SH-SY5Y (cell line): ENCODE data around the gene RDH12.

Source experiments
- GATA2 ChIP-seq: IDR thresholded peaks from 2 replicates; pipeline ENCODE4 v1.6.1; 2011; ENCODE audit warnings: mild to moderate bottlenecking, low read depth, low read length
- GATA3 ChIP-seq: IDR thresholded peaks from 2 replicates; pipeline ENCODE4 v1.6.1; 2011; ENCODE audit warnings: low read depth, mild to moderate bottlenecking, low read length, moderate library complexity

- TF ChIP-seq GATA3, result no peak
- no peak for TF ChIP-seq GATA2
Observed at GRCh38 chr14:67762051-67762450, 60.4 kb downstream of the RDH12 start.
